ENCODE measurements around the gene BEST1.
"Not testable (repeated sequence)": the region's sequence is repeated elsewhere in the genome, so short reads cannot be mapped to it uniquely, and the experiment has no call there.

The BEST1 gene

GRCh38 chr11:61964666-61965271 is 14.6 kb downstream of the BEST1 start:
- DNase-seq: not testable (repeated sequence)

GRCh38 chr11:61966734-61967115 is 16.6 kb downstream of the BEST1 start:
- DNase-seq: peak; percentile 49

- peak; percentile 97 for DNase-seq
These were observed 17.2 kb downstream of the BEST1 start, which contains the start of gene FTH1 for GRCh38 chr11:61967116-61967923. TSS of gene FTH1 (minus strand) at chr11:61967634. CDS start at chr11:61967425, 209 bp downstream.

- DNase-seq: peak; percentile 73
These were observed 18.0 kb downstream of the BEST1 start for GRCh38 chr11:61967924-61968757.

GRCh38 chr11:61968758-61969390 is 18.7 kb downstream of the BEST1 start:
- no peak for DNase-seq

- no peak for DNase-seq
These were observed 19.2 kb downstream of the BEST1 start for GRCh38 chr11:61969391-61969758.

- no peak for DNase-seq
These were observed 19.9 kb downstream of the BEST1 start for GRCh38 chr11:61969838-61970662.

GRCh38 chr11:61971248-61972111 is 21.3 kb downstream of the BEST1 start:
- DNase-seq: peak; percentile 96

- no peak for DNase-seq
These were observed 22.0 kb downstream of the BEST1 start for GRCh38 chr11:61972112-61972671.

GRCh38 chr11:61972672-61973475 is 22.7 kb downstream of the BEST1 start:
- DNase-seq: peak; percentile 29

GRCh38 chr11:61973476-61974162 is 23.5 kb downstream of the BEST1 start:
- DNase-seq: no peak

- DNase-seq: peak; percentile 23
These were observed 24.8 kb downstream of the BEST1 start for GRCh38 chr11:61974766-61975631.

GRCh38 chr11:61975638-61976419 is 25.7 kb downstream of the BEST1 start:
- no peak for DNase-seq

GRCh38 chr11:61976420-61976800 is 26.3 kb downstream of the BEST1 start:
- DNase-seq: no peak

- DNase-seq: no peak
These were observed 26.8 kb downstream of the BEST1 start for GRCh38 chr11:61976813-61977475.
